Hepatocyte (in vitro differentiated cells): ENCODE measurements around the gene NRIP1. TPM values are rescaled to one million over a fixed set of nuclear protein-coding genes. Genes with fewer than 3 reads are reported as not detected.

Source experiments
- DNase-seq: peaks from one replicate; pipeline ENCODE4 v3.0.0-alpha.2; 2016; ENCODE audit warnings: low spot score
- H2AFZ ChIP-seq: fragments of 200-600 bp; sonication (generic); 2 replicates; pipeline ENCODE4 v1.6.0; 2016; ENCODE audit warnings: antibody characterized with exemption, mild to moderate bottlenecking
- H3K27ac ChIP-seq: fragments of 200-600 bp; sonication (generic); 2 replicates; pipeline ENCODE4 v1.5.1; 2016; ENCODE audit warnings: mild to moderate bottlenecking
- H3K27me3 ChIP-seq: fragments of 200-600 bp; sonication (generic); 2 replicates; pipeline ENCODE4 v1.6.1; 2016
- H3K36me3 ChIP-seq: fragments of 200-600 bp; sonication (generic); replicated peaks from 2 replicates; pipeline ENCODE4 v1.5.1; 2016; ENCODE audit warnings: low read depth; ENCODE audit not compliant: insufficient read depth
- H3K4me1 ChIP-seq: fragments of 200-600 bp; sonication (generic); 2 replicates; pipeline ENCODE4 v1.5.1; 2016; ENCODE audit warnings: mild to moderate bottlenecking, moderate library complexity; ENCODE audit not compliant: insufficient read depth
- H3K4me2 ChIP-seq: fragments of 200-600 bp; sonication (generic); 2 replicates; pipeline ENCODE4 v1.6.0; 2016
- H3K4me3 ChIP-seq: fragments of 200-600 bp; sonication (generic); 2 replicates; pipeline ENCODE4 v1.5.1; 2016; ENCODE audit warnings: mild to moderate bottlenecking
- H3K79me2 ChIP-seq: fragments of 200-600 bp; sonication (generic); 2 replicates; pipeline ENCODE4 v1.6.0; 2017; ENCODE audit warnings: mild to moderate bottlenecking
- H3K9me2 ChIP-seq: fragments of 200-600 bp; sonication (generic); replicated peaks from 2 replicates; pipeline ENCODE4 v1.6.0; 2017; ENCODE audit warnings: mild to moderate bottlenecking; ENCODE audit not compliant: insufficient read depth
- H3K9me3 ChIP-seq: fragments of 200-600 bp; sonication (generic); 2 replicates; pipeline ENCODE4 v1.5.1; 2016; ENCODE audit warnings: low read depth, mild to moderate bottlenecking
- H4K20me1 ChIP-seq: fragments of 200-600 bp; sonication (generic); 2 replicates; pipeline ENCODE4 v1.6.0; 2016; ENCODE audit warnings: mild to moderate bottlenecking; ENCODE audit not compliant: insufficient read depth, poor library complexity, severe bottlenecking
- CTCF ChIP-seq: fragments of 200-600 bp; sonication (generic); IDR thresholded peaks from 2 replicates; pipeline ENCODE4 v1.5.1; 2016; ENCODE audit warnings: antibody characterized with exemption, mild to moderate bottlenecking; ENCODE audit not compliant: poor library complexity
- EZH2 ChIP-seq: fragments of 200-600 bp; sonication (generic); IDR thresholded peaks from 2 replicates; pipeline ENCODE4 v1.6.1; 2016; ENCODE audit warnings: antibody characterized with exemption, mild to moderate bottlenecking, borderline replicate concordance
- EZH2phosphoT487 ChIP-seq: fragments of 200-600 bp; sonication (generic); IDR thresholded peaks from one replicate; pipeline ENCODE4 v1.6.1; 2018; ENCODE audit warnings: antibody characterized with exemption, mild to moderate bottlenecking, low read depth, moderate library complexity; ENCODE audit not compliant: unreplicated experiment, severe bottlenecking
- WGBS: methylation state at CpG from one replicate; pipeline ENCODE4 v1.1.6; 2016; ENCODE audit warnings: low lambda C conversion rate; ENCODE audit errors: missing lambda C conversion rate; 5-methylcytosine and 5-hydroxymethylcytosine counted together
- polyA plus RNA-seq: library from polyadenylated mRNA; unstranded; fragments of >200 nt; fragmentation: Nextera tagmentation; extraction: Ambion mirVana; gene quantifications from 2 replicates; pipeline ENCODE4 v1.2.1, GENCODE V29; 2016
- total RNA-seq: library from RNA; depleted of rRNA; stranded (reverse); fragments of >200 nt; gene quantifications from 2 replicates; pipeline ENCODE4 v1.2.3, GENCODE V29; 2014

NRIP1 gene
- total and polyA plus RNA-seq, 2 experiments from 2014 or later: 11.5 to 62.4 TPM

GRCh38 chr21:15015622-15016471, 49.0 kb downstream of the NRIP1 start:
- H3K4me2 ChIP-seq: no peak overlapping the region
- no peaks in the 10 kb centered on the region for H3K9me3 ChIP-seq
- WGBS: 89% methylated on average over 5 of the region's 5 CpGs
- no peaks in the 10 kb centered on the region for H3K27me3 ChIP-seq
- TF ChIP-seq EZH2 (no peak), EZH2phosphoT487 (no peak), CTCF (no peak)
- H4K20me1 ChIP-seq: peaks cover 55% of the 10 kb centered on the region
- H3K9me2 ChIP-seq: no peaks in the 10 kb centered on the region
- H3K4me3 ChIP-seq: no peak overlapping the region
- H3K36me3 ChIP-seq: no peaks in the 10 kb centered on the region
- no peak overlapping the region for H2AFZ ChIP-seq
- no peak overlapping the region for H3K27ac ChIP-seq
- no peak for DNase-seq
- peaks cover 96% of the 10 kb centered on the region for H3K79me2 ChIP-seq
- H3K4me1 ChIP-seq: no peaks in the 10 kb centered on the region

- no peaks in the 10 kb centered on the region for H3K9me3 ChIP-seq
- H3K4me2 ChIP-seq: no peak overlapping the region
- H3K4me1 ChIP-seq: no peaks in the 10 kb centered on the region
- H3K79me2 ChIP-seq: peaks cover 93% of the 10 kb centered on the region
- DNase-seq: no peak
- no peak for TF ChIP-seq EZH2
- TF ChIP-seq CTCF: no peak
- no peak for TF ChIP-seq EZH2phosphoT487
- WGBS: 69% methylated on average over 2 of the region's 2 CpGs
- H4K20me1 ChIP-seq: peaks cover 44% of the 10 kb centered on the region
- no peaks in the 10 kb centered on the region for H3K36me3 ChIP-seq
- no peaks in the 10 kb centered on the region for H3K27me3 ChIP-seq
- no peaks in the 10 kb centered on the region for H3K9me2 ChIP-seq
- no peak overlapping the region for H3K4me3 ChIP-seq
- no peak overlapping the region for H2AFZ ChIP-seq
- H3K27ac ChIP-seq: no peak overlapping the region
These were observed 50.6 kb downstream of the NRIP1 start for GRCh38 chr21:15014221-15014620.

GRCh38 chr21:15011967-15012366, 52.8 kb downstream of the NRIP1 start:
- no peaks in the 10 kb centered on the region for H3K27me3 ChIP-seq
- no peak for DNase-seq
- no peaks in the 10 kb centered on the region for H3K9me3 ChIP-seq
- H3K4me3 ChIP-seq: no peak overlapping the region
- no peaks in the 10 kb centered on the region for H3K36me3 ChIP-seq
- no peak overlapping the region for H3K27ac ChIP-seq
- H3K4me1 ChIP-seq: no peaks in the 10 kb centered on the region
- 79% methylated on average over 2 of the region's 2 CpGs for WGBS
- TF ChIP-seq CTCF (no peak), EZH2 (no peak), EZH2phosphoT487 (no peak)
- peaks cover 93% of the 10 kb centered on the region for H3K79me2 ChIP-seq
- H4K20me1 ChIP-seq: peaks cover 22% of the 10 kb centered on the region
- no peak overlapping the region for H2AFZ ChIP-seq
- no peaks in the 10 kb centered on the region for H3K9me2 ChIP-seq
- no peak overlapping the region for H3K4me2 ChIP-seq
